ENCODE results near the gene CSTA. TPM values are rescaled to one million over a fixed set of nuclear protein-coding genes. Genes with fewer than 3 reads are reported as not detected.

The CSTA gene
- polyA plus RNA-seq, 1 experiment: 1.0 TPM

DNA sequence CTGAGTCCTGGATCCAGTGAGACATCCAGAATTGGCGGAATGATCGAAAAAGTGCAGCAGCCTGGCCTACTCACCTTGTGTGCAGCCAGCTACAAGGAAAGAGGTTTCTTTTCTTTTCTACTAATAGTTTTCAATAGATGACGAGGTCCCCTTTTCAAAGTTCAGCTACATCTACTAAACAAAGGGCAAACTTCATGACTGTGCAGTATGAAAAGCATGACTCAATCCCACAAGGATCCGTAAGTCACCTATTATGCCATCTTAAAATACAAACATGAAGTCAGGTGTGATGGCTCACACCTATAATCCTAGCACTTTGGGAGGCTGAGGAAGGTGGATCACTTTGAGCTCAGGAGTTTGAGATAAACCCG, 41.3 kb downstream of the CSTA start:
- TF ChIP-seq, protein P1, sequence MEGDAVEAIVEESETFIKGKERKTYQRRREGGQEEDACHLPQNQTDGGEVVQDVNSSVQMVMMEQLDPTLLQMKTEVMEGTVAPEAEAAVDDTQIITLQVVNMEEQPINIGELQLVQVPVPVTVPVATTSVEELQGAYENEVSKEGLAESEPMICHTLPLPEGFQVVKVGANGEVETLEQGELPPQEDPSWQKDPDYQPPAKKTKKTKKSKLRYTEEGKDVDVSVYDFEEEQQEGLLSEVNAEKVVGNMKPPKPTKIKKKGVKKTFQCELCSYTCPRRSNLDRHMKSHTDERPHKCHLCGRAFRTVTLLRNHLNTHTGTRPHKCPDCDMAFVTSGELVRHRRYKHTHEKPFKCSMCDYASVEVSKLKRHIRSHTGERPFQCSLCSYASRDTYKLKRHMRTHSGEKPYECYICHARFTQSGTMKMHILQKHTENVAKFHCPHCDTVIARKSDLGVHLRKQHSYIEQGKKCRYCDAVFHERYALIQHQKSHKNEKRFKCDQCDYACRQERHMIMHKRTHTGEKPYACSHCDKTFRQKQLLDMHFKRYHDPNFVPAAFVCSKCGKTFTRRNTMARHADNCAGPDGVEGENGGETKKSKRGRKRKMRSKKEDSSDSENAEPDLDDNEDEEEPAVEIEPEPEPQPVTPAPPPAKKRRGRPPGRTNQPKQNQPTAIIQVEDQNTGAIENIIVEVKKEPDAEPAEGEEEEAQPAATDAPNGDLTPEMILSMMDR (IDR thresholded peaks at IDR 0.05; ENCODE audit: low read depth, low read length): no peak
- POLR2A ChIA-PET: interaction anchor here (0.6 kb wide), 1 partner anchor 719 kb away, joined by 4 read pairs; no protein-coding TSS in a partner anchor

DNA sequence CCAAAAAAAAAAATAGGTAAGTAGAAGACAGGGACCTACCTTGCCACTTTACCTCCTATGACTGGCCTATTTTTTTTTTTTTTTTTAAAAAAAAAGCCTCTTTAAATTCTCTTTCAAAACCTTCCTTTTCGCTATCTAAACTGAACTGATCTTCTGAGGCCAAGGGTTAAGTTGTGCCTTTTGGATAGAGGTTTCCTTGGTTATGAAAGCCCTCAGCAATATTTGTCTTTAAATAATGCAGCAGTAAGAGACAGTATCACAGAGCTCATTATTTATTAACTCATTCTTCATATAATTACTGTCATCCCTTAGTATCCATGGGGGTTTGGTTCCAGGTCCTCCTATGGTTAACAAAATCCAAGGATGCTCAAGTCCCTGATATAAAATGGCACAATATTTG, 49.0 kb downstream of the CSTA start:
- CTCF ChIA-PET: interaction anchor here (0.7 kb wide), 1 partner anchor 10 kb away, joined by 3 read pairs; the partner anchor contains the start of gene FAM162A
- Histone ChIP-seq H3K4me3 (ENCODE audit: low read depth, low read length) (no peak overlapping the region), H3K27ac (ENCODE audit: low read depth, low read length) (no peak overlapping the region), H3K27me3 (ENCODE audit: control insufficient read depth, insufficient read depth, low read length) (no peaks in the 10 kb centered on the region), H3K9me3 (ENCODE audit: control insufficient read depth, insufficient read depth, low read length) (no peaks in the 10 kb centered on the region)
- TF ChIP-seq, protein P1 (IDR thresholded peaks at IDR 0.05; ENCODE audit: low read depth, low read length): no peak
- DNase-seq (ENCODE audit: low read depth, low spot score): no peak
- POLR2A ChIA-PET: no interaction called here

More for the DNA sequence above, 41.3 kb downstream of the CSTA start:
- H3K9me3 ChIP-seq (ENCODE audit: control insufficient read depth, insufficient read depth, low read length): no peaks in the 10 kb centered on the region
- no peak overlapping the region for H3K4me3 ChIP-seq (ENCODE audit: low read depth, low read length)
- H3K27me3 ChIP-seq (ENCODE audit: control insufficient read depth, insufficient read depth, low read length): no peaks in the 10 kb centered on the region
- no peak overlapping the region for H3K27ac ChIP-seq (ENCODE audit: low read depth, low read length)
- CTCF ChIA-PET: interaction anchor here (1.0 to 1.1 kb wide), 2 partner anchors 18 to 38 kb away, joined by 3 read pairs; partner anchors contain the start of gene FAM162A
- no peak for DNase-seq (ENCODE audit: low read depth, low spot score)

DNA sequence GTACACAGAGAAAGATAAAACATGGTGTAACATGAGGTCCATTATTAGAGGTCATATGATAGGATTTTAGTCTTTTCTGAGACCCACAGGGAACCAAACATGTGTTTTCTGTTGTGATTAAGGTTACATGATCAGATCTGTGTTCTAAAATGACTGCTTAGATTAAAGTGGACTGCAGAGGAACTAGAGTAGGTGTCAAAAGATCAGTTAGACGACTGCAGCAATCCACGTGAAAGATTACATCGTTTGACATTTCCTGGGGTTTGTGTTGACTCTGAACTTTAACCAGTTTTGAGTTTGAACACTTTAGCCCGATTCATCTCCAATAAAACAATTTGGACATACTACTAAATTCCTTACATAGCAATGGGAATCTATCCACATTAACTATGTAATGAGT, 52.9 kb downstream of the CSTA start:
- Histone ChIP-seq H3K27me3 (ENCODE audit: control insufficient read depth, insufficient read depth, low read length) (no peaks in the 10 kb centered on the region), H3K27ac (ENCODE audit: low read depth, low read length) (no peak overlapping the region), H3K4me3 (ENCODE audit: low read depth, low read length) (no peak overlapping the region), H3K9me3 (ENCODE audit: control insufficient read depth, insufficient read depth, low read length) (no peaks in the 10 kb centered on the region)
- CTCF ChIA-PET: interaction anchor here (1.7 kb wide), 1 partner anchor 15 kb away, joined by 4 read pairs; no protein-coding TSS in a partner anchor
- POLR2A ChIA-PET: no interaction called here
- DNase-seq (ENCODE audit: low read depth, low spot score): no peak
- TF ChIP-seq, protein P1 (IDR thresholded peaks at IDR 0.05; ENCODE audit: low read depth, low read length): no peak

DNA sequence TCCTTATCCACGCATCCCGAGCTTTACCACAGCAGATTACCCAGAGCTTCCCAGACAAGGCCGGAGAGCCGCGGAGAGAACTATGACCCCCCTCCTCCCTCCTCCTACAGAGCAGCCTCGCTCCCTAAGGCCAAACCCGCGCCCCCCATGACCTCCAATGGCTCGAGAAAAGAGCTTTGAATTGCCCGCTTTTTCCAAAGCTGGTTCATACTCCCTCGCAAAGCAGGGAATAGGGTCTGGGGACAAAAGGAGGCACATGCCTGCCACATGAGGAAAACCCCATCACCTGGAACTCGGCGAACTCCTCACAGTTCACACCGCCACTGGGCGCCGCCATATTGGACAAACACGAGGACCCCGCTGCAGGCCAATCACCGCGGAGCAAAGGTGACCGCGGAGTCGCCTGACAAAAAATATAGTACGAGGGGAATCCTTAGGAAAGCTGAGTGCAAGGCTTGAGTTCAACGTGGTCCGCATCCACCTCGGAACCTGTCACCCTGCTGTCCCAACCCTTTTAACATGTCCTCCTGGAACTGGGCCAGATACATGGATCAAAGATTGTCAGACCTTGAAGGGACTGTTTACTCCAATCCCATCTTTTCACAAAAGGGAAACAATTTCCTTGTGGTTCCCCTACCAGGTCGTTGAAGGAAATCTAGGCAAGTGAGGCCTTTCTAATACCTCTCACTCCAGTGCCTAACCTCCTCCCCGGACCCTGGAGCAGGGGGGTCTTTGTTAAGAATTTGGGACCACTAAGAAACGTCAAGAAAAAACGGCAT, 58.0 kb downstream of the CSTA start, which contains the start of gene MIX23:
Gene MIX23, minus strand, starts transcription at position 344 of the 779 bp plus-strand sequence. Its CDS starts 7 bp downstream, at position 337.
- CTCF ChIA-PET: interaction anchor here (0.5 to 4.0 kb wide), 4 partner anchors 10 to 837 kb away, joined by 3 to 48 read pairs (median 4); partner anchors contain the start of gene POLQ

More for the DNA sequence above, 58.0 kb downstream of the CSTA start, which contains the start of gene MIX23:
- H3K27me3 ChIP-seq (ENCODE audit: control insufficient read depth, insufficient read depth, low read length): no peaks in the 10 kb centered on the region
- H3K9me3 ChIP-seq (ENCODE audit: control insufficient read depth, insufficient read depth, low read length): no peaks in the 10 kb centered on the region
- POLR2A ChIA-PET: interaction anchor here (0.7 to 1.1 kb wide), 2 partner anchors 33 to 516 kb away, joined by 3 to 4 read pairs; partner anchors contain the start of gene WDR5B
- peak within 1 kb of the TSS; percentile 96 for H3K4me3 ChIP-seq (ENCODE audit: low read depth, low read length)
- peak within 1 kb of the TSS; percentile 53 for H3K27ac ChIP-seq (ENCODE audit: low read depth, low read length)
- no peak for DNase-seq (ENCODE audit: low read depth, low spot score)
- TF ChIP-seq, protein P1 (IDR thresholded peaks at IDR 0.05; ENCODE audit: low read depth, low read length): no peak

All from AG04450 (cell line).